ENCODE measurements around the gene AFF3. TPM values are rescaled to one million over a fixed set of nuclear protein-coding genes. Genes with fewer than 3 reads are reported as not detected.

The AFF3 gene
- total RNA-seq, 3 donors from 2014 or later (not counting 1 experiment from before 2014, with no cell fraction given) = 4.6 to 9.6 (median 5.6) TPM

DNA sequence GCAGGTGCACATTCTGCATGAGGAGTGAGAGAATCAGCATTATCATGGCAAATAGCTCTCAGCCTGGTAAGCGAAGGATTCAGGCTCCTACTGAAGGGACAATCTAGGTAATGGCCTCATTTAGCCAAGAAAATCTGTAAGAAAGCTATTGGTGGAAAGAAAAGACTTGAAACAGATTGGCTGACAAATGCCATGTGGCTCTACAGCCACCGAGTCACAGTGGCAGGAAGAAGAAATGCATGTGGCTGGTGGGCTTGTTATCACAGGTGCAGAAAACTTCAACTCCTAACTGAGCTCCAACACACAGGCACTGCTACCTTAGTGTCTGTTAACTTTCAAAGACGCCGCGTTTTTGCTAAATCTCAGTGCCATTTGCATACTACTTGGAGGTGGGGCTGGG, 592.0 kb downstream of the AFF3 start:
- 89% methylated on average over 5 of the region's 5 CpGs for WGBS (ENCODE audit: insufficient coverage)
- H3K27me3 Mint-ChIP-seq (ENCODE audit: low read depth in 2 of 2) = no peaks in the 10 kb centered on the region
- H3K27ac Mint-ChIP-seq = no peak overlapping the region
- no peaks in the 10 kb centered on the region for H3K36me3 Mint-ChIP-seq
- H3K4me1 ChIP-seq (ENCODE audit: control insufficient read depth, insufficient read depth, low read length) = no peaks in the 10 kb centered on the region
- H3K36me3 ChIP-seq (ENCODE audit: control insufficient read depth, insufficient read depth, low read length) = peaks cover 2% of the 10 kb centered on the region
- H3K4me3 ChIP-seq (ENCODE audit: low read length) = no peak overlapping the region
- ATAC-seq (no peak), DNase-seq (no peak)
- H3K27me3 ChIP-seq (ENCODE audit: control insufficient read depth, insufficient read depth, low read length) = no peaks in the 10 kb centered on the region
- H3K27ac ChIP-seq (ENCODE audit: low read length) = no peak overlapping the region
- H3K4me3 Mint-ChIP-seq = no peak overlapping the region
- TF ChIP-seq CTCF (IDR thresholded peaks at IDR 0.05) = no peak
- H3K9me3 Mint-ChIP-seq = no peaks in the 10 kb centered on the region
- no peaks in the 10 kb centered on the region for H3K4me1 Mint-ChIP-seq
- no peaks in the 10 kb centered on the region for H3K9me3 ChIP-seq (ENCODE audit: control insufficient read depth, insufficient read depth, low read length)
- intact Hi-C loops (cut with micrococcal nuclease) = no loop called here

DNA sequence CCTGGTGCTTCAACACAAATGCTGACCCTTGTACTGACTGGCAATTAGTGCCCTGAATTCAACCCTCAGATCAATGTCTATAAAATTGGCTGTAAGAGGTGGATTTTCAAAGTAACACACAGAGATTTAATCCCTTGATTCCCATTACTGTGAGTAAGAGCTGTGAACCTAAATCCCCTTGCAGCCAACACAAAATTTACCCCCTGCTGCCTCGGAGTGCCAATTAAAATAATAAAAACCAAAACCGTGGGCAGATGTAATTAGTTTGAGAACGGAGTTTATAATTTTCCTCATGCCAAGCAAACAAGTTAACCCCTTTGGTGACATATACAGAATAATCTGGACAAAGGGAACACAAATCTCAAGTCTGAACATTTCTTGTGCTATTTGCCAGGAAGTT, 596.8 kb downstream of the AFF3 start:
- ATAC-seq (no peak), DNase-seq (no peak)
- no peak overlapping the region for H3K27ac ChIP-seq (ENCODE audit: low read length)
- no peaks in the 10 kb centered on the region for H3K4me1 ChIP-seq (ENCODE audit: control insufficient read depth, insufficient read depth, low read length)
- Mint-ChIP-seq H3K9me3 (no peaks in the 10 kb centered on the region), H3K27ac (no peak overlapping the region), H3K4me1 (no peaks in the 10 kb centered on the region), H3K4me3 (no peak overlapping the region), H3K36me3 (no peaks in the 10 kb centered on the region), H3K27me3 (ENCODE audit: low read depth in 2 of 2) (peaks cover 5 to 18% of the 10 kb centered on the region in 2 donors)
- H3K27me3 ChIP-seq (ENCODE audit: control insufficient read depth, insufficient read depth, low read length) = no peaks in the 10 kb centered on the region
- H3K4me3 ChIP-seq (ENCODE audit: low read length) = no peak overlapping the region
- no peak for TF ChIP-seq CTCF (IDR thresholded peaks at IDR 0.05)
- H3K9me3 ChIP-seq (ENCODE audit: control insufficient read depth, insufficient read depth, low read length) = no peaks in the 10 kb centered on the region
- intact Hi-C loops (cut with micrococcal nuclease) = no loop called here
- peaks cover 2% of the 10 kb centered on the region for H3K36me3 ChIP-seq (ENCODE audit: control insufficient read depth, insufficient read depth, low read length)
- 75% methylated on average over 2 of the region's 3 CpGs for WGBS (ENCODE audit: insufficient coverage)

DNA sequence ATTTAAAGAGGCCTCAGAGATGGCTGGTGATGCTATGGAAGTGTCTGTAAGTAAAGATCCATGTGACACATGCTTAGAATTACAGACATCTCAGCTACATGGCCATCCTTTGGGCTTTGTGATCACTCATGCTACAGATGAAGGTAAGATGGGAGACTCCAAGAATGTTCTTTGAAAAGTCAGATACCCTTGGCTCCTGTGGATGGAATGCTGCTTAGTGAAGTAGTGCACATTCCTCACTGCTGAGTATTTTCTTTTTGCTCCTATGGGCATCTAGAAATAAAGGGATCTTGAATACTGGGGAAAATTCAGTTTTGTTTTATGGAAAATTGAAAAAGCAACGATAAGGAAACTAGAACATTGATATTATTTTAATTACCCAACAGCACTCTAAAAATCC, 597.3 kb downstream of the AFF3 start:
- Histone ChIP-seq H3K27me3 (ENCODE audit: control insufficient read depth, insufficient read depth, low read length) (no peaks in the 10 kb centered on the region), H3K27ac (ENCODE audit: low read length) (no peak overlapping the region), H3K36me3 (ENCODE audit: control insufficient read depth, insufficient read depth, low read length) (no peaks in the 10 kb centered on the region), H3K9me3 (ENCODE audit: control insufficient read depth, insufficient read depth, low read length) (no peaks in the 10 kb centered on the region), H3K4me3 (ENCODE audit: low read length) (no peak overlapping the region), H3K4me1 (ENCODE audit: control insufficient read depth, insufficient read depth, low read length) (no peaks in the 10 kb centered on the region)
- Mint-ChIP-seq H3K4me1 (no peaks in the 10 kb centered on the region), H3K36me3 (no peaks in the 10 kb centered on the region), H3K4me3 (no peak overlapping the region), H3K9me3 (no peaks in the 10 kb centered on the region), H3K27ac (no peak overlapping the region), H3K27me3 (ENCODE audit: low read depth in 2 of 2) (peaks cover 5 to 23% of the 10 kb centered on the region in 2 donors)
- WGBS (ENCODE audit: insufficient coverage) = no CpG with 5 or more reads among the region's 1 CpG
- ATAC-seq (no peak), DNase-seq (no peak)
- intact Hi-C loops (cut with micrococcal nuclease) = no loop called here
- no peak for TF ChIP-seq CTCF (IDR thresholded peaks at IDR 0.05)

GRCh38 chr2:99544608-99545007, 597.8 kb downstream of the AFF3 start:
- H3K36me3 Mint-ChIP-seq = no peaks in the 10 kb centered on the region
- no peak overlapping the region for H3K4me3 Mint-ChIP-seq
- no peaks in the 10 kb centered on the region for H3K9me3 ChIP-seq (ENCODE audit: control insufficient read depth, insufficient read depth, low read length)
- no peak overlapping the region for H3K27ac ChIP-seq (ENCODE audit: low read length)
- H3K27ac Mint-ChIP-seq = no peak overlapping the region
- ATAC-seq (no peak), DNase-seq (no peak)
- TF ChIP-seq CTCF (IDR thresholded peaks at IDR 0.05) = no peak
- no peaks in the 10 kb centered on the region for H3K4me1 Mint-ChIP-seq
- 88% methylated on average over 5 of the region's 6 CpGs for WGBS (ENCODE audit: insufficient coverage)
- no peaks in the 10 kb centered on the region for H3K36me3 ChIP-seq (ENCODE audit: control insufficient read depth, insufficient read depth, low read length)
- H3K27me3 ChIP-seq (ENCODE audit: control insufficient read depth, insufficient read depth, low read length) = no peaks in the 10 kb centered on the region
- H3K4me1 ChIP-seq (ENCODE audit: control insufficient read depth, insufficient read depth, low read length) = no peaks in the 10 kb centered on the region
- H3K27me3 Mint-ChIP-seq (ENCODE audit: low read depth in 2 of 2) = peaks cover 5 to 25% of the 10 kb centered on the region in 2 donors
- intact Hi-C loops (cut with micrococcal nuclease) = no loop called here
- no peaks in the 10 kb centered on the region for H3K9me3 Mint-ChIP-seq
- H3K4me3 ChIP-seq (ENCODE audit: low read length) = no peak overlapping the region

All from natural killer cell (primary cell).